Heart left ventricle (tissue), 16 donors: ENCODE measurements around the gene SPATA3. TPM values are rescaled to one million over a fixed set of nuclear protein-coding genes. Genes with fewer than 3 reads are reported as not detected.

ENCODE experiments used
- ATAC-seq, 4 donors: fragments of 200-7000 bp; cut with Tn5 transposase; one replicate each; pipeline ENCODE4 v1.9.1; 2020 to 2022; ENCODE audit warnings: moderate library complexity in 4 of 4, mild to moderate bottlenecking in 3 of 4, moderate number of reproducible peaks in 1 of 4
- DNase-seq, 5 donors: peaks; one replicate each; pipeline ENCODE4 v3.0.0-alpha.2; 2020
- H3K27ac ChIP-seq, 12 donors: fragments of 200-600 bp; sonication (generic) in 4 of 12; one replicate each; pipeline versions ENCODE4 v1.5.0 to v1.8.0; 2016 to 2022; ENCODE audit warnings: mild to moderate bottlenecking in 2 of 12
- H3K27me3 ChIP-seq, 9 donors: fragments of 200-600 bp; sonication (generic) in 2 of 9; one replicate each; pipeline versions ENCODE4 v1.5.1 to v1.8.0; 2016 to 2022; ENCODE audit warnings: mild to moderate bottlenecking in 3 of 9
- H3K36me3 ChIP-seq, 9 donors: fragments of 200-600 bp; sonication (generic) in 2 of 9; one replicate each; pipeline versions ENCODE4 v1.5.0 to v1.8.0; 2018 to 2022; ENCODE audit warnings: mild to moderate bottlenecking in 2 of 9
- H3K4me1 ChIP-seq, 12 donors: fragments of 200-600 bp; sonication (generic) in 4 of 12; one replicate each; pipeline versions ENCODE4 v1.5.0 to v1.8.0; 2016 to 2022; ENCODE audit warnings: mild to moderate bottlenecking in 3 of 12
- H3K4me3 ChIP-seq, 12 donors: fragments of 200-600 bp; sonication (generic) in 4 of 12; one replicate each; pipeline versions ENCODE4 v1.5.0 to v1.8.0; 2017 to 2022; ENCODE audit warnings: mild to moderate bottlenecking in 9 of 12, moderate library complexity in 4 of 12
- H3K9me3 ChIP-seq, 12 donors: fragments of 200-600 bp; sonication (generic) in 4 of 12; one replicate each; pipeline versions ENCODE4 v1.5.0 to v1.8.0; 2016 to 2022; ENCODE audit warnings: mild to moderate bottlenecking in 1 of 12
- POLR2A ChIP-seq, 2 donors: fragments of 450-650 bp; IDR thresholded peaks; one replicate each; pipeline ENCODE4 v1.6.1; 2017; ENCODE audit warnings: antibody characterized with exemption in 2 of 2, mild to moderate bottlenecking in 2 of 2, moderate library complexity in 2 of 2
- WGBS, 4 donors: extraction: QIAGEN DNeasy Blood & Tissue Kit in 2 of 4; methylation state at CpG; one replicate each; pipeline versions ENCODE4 v1.1.5 to v1.1.7; 2013 to 2018; 5-methylcytosine and 5-hydroxymethylcytosine counted together
- intact Hi-C, 10 donors: fragments of 100-400 bp; cut with DNase I; formaldehyde crosslinking; loops; one replicate each; pipeline versions ENCODE4 v1.11.1 to v1.14.2; 2022
- polyA plus RNA-seq, 2 donors: library from polyadenylated mRNA; stranded (reverse); fragments of 200-250 nt; gene quantifications; one replicate each; pipeline ENCODE4 v1.2.3, GENCODE V29; 2013
- total RNA-seq, 9 donors: library from RNA; depleted of rRNA in 2 of 9; stranded (reverse); fragments of >200 nt in 2 of 9; fragmentation: NEBNext Ultra II Directional in 3 of 9; extraction: Animal tissue kit (Norgen Biotek cat#: 25700) in 3 of 9; gene quantifications; one replicate each; pipeline versions ENCODE4 v1.1.0 to v1.2.4, GENCODE V29; 2016 to 2023
- TF ChIP-seq, protein P1 (sequence below), 12 donors: fragments of 200-600 bp; sonication (generic) in 4 of 12; IDR thresholded peaks; one replicate each; pipeline versions ENCODE4 v1.5.0 to v1.8.0; 2018 to 2022; ENCODE audit warnings: antibody characterized with exemption in 12 of 12, mild to moderate bottlenecking in 5 of 12
- donor health status: ischemic (EF 13 %, LVEDD 7.1; RV severe dilation, severe dysfunction).
- donor health status: healthy with polysubstance abuse.
- donor health status: DM: no; HTN: yes; CAD: no.
- donor health status: DM: no; HTN: no; CAD: no.
- donor health status: ischemic (EF 25% LVEDD 6.9; RV normal size, moderate dysfunction).
- donor health status: ischemic (EF 25% LVEDD 5.7; RV mildly dilated, moderate dysfunction).
- donor health status: healthy.
- donor health status: DM: yes; HTN: yes; CAD: no.
- donor health status: ischemic (EF 35%, LVEDD 5.7; RV mildly dilated, moderate dysfunction).
- donor health status: nonischemic (EF 11% LVEDD 7.7; RV severe dilation, severe dysfunction).
- donor health status: DM: yes; HTN: yes; CAD: no.
- donor health status: PGD.
- donor health status: ischemic (EF 29% LVEDD 5.4; RV normal size, mild dysfunction).
- donor health status: nonischemic (EF 23%, LVEDD 6.1; RV moderate dilation, normal function).

Gene SPATA3
- total and polyA plus RNA-seq, 11 donors, result not detected

DNA sequence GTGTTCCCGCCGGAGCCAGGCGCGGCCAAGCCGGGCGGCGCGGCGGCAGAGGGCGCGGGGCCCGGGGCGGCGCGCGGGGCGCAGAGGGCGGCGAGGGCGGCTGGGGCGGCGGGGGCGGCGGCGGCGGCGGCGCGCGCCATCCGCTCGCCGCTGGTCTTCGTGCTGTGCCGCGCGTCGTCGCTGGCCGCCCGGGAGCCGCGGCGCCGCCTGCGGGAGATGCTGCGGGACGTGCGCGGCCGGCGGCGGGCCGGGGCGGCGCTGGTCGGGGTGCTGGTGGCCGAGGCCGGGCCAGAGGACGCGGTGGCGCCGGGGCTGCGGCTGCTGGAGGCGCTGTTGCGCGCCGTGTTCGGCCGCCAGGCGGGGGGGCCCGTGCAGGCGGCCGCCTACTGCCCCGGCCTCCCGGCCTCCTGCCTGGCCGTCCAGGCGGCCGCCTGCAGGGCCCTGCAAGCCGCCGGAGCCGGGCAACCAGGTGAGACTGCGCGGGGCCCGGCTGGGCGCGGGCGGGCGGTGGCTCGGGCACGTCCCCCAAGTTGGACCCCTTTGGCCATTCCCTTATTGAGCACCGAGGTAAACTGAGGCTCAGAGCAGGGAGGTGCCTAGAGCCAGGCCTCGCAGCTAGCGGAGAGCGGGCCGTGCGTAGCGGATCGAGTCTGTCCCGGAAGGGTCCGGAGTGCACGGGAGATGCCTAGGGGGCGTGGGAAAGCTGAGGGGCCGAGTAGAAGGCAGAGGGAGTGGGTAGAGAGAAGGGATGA is 42.0 kb downstream of the SPATA3 start:
- Histone ChIP-seq H3K4me3 (peak overlapping the region in 6 of 12 donors; percentile 12 to 44 (median 25)), H3K9me3 (no peaks in the 10 kb centered on the region), H3K4me1 (peaks cover 0 to 15% (median 0%) of the 10 kb centered on the region in 12 donors), H3K27me3 (peaks cover 8 to 81% (median 48%) of the 10 kb centered on the region in 9 donors), H3K27ac (no peak overlapping the region), H3K36me3 (no peaks in the 10 kb centered on the region)
- ATAC-seq (no peak), DNase-seq (no peak)
- 1 to 6% (median 2%) methylated on average over 23 to 104 of the region's 104 CpGs for WGBS, 4 donors
- intact Hi-C loops, result no loop called here
- TF ChIP-seq POLR2A (IDR thresholded peaks at IDR 0.05), result no peak
- TF ChIP-seq, protein P1, sequence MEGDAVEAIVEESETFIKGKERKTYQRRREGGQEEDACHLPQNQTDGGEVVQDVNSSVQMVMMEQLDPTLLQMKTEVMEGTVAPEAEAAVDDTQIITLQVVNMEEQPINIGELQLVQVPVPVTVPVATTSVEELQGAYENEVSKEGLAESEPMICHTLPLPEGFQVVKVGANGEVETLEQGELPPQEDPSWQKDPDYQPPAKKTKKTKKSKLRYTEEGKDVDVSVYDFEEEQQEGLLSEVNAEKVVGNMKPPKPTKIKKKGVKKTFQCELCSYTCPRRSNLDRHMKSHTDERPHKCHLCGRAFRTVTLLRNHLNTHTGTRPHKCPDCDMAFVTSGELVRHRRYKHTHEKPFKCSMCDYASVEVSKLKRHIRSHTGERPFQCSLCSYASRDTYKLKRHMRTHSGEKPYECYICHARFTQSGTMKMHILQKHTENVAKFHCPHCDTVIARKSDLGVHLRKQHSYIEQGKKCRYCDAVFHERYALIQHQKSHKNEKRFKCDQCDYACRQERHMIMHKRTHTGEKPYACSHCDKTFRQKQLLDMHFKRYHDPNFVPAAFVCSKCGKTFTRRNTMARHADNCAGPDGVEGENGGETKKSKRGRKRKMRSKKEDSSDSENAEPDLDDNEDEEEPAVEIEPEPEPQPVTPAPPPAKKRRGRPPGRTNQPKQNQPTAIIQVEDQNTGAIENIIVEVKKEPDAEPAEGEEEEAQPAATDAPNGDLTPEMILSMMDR (IDR thresholded peaks at IDR 0.05), result no peak

DNA sequence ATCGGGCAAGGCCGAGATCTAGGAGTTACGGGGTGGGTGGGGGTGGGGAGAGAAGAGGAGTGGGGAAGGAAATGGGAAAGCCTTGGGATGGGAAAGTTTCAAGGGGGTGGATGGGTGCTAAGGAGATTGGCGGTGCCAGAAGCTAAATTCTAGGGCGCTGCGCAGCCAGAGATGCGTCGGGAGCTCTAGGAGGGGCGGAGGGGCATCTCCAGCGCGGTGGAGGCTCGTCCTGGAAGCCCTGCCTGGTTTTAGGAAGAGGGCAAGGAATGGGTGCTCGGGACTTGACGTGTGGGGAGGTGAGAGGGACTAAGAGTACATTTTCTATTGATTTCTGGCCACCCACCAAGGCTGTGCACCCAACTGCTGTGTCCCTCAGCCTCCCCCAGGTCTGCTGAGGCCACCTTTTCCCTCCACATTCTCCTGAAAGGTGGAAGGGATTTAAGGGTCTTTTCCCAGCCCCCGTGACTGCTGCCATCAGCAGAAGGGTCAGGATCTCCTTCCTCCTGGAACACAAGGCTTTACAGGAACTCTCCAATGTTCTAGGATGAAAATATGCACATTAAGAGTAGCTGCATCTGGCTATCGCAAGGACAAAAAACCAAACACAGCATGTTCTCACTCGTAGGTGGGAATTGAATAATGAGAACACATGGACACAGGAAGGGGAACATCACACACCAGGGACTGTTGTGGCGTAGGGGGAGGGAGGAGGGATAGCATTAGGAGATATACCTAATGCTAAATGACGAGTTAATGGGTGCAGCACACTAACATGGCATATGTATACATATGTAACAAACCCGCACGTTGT is 42.8 kb downstream of the SPATA3 start:
- DNase-seq (no peak), ATAC-seq (no peak)
- intact Hi-C loops, result no loop called here
- Histone ChIP-seq H3K27ac (no peak overlapping the region), H3K4me3 (peak overlapping the region in 2 of 12 donors; percentile 21 to 44), H3K4me1 (peaks cover 0 to 15% (median 0%) of the 10 kb centered on the region in 12 donors), H3K36me3 (no peaks in the 10 kb centered on the region), H3K9me3 (no peaks in the 10 kb centered on the region), H3K27me3 (peaks cover 8 to 75% (median 48%) of the 10 kb centered on the region in 9 donors)
- 26 to 35% (median 29%) methylated on average over 21 of the region's 21 CpGs for WGBS, 4 donors
- TF ChIP-seq POLR2A (IDR thresholded peaks at IDR 0.05), result no peak
- TF ChIP-seq, protein P1 (IDR thresholded peaks at IDR 0.05), result no peak

DNA sequence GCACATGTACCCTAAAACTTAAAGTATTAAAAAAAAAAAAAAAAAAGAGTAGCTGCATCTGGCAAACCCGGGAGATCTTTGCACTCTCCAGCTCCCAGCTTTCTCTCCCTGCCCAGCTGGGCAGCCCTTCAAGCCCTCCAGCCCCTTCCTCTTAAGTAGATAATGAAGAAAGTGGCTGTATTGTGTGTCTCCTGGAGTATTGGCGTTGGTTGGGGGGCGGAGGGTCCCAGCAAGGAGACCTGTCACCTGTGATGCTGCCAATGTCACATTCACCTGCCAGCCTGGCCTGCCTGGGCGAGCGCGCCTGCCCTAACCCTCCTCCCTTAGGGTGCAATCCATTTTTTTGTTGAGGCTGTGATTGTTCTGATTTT is 43.4 kb downstream of the SPATA3 start:
- Histone ChIP-seq H3K36me3 (no peaks in the 10 kb centered on the region), H3K4me3 (no peak overlapping the region), H3K4me1 (peaks cover 0 to 15% (median 0%) of the 10 kb centered on the region in 12 donors), H3K27me3 (peaks cover 8 to 71% (median 48%) of the 10 kb centered on the region in 9 donors), H3K27ac (no peak overlapping the region), H3K9me3 (no peaks in the 10 kb centered on the region)
- ATAC-seq, result no peak
- no peak for DNase-seq
- WGBS, 4 donors, result 73 to 85% (median 80%) methylated on average over 6 of the region's 6 CpGs
- intact Hi-C loops, result no loop called here
- no peak for TF ChIP-seq POLR2A (IDR thresholded peaks at IDR 0.05)
- TF ChIP-seq, protein P1 (IDR thresholded peaks at IDR 0.05), result no peak

- DNase-seq, result no peak
- Histone ChIP-seq H3K27ac (no peak overlapping the region), H3K36me3 (no peaks in the 10 kb centered on the region), H3K27me3 (peaks cover 8 to 68% (median 48%) of the 10 kb centered on the region in 9 donors), H3K4me1 (peaks cover 0 to 15% (median 0%) of the 10 kb centered on the region in 12 donors), H3K9me3 (no peaks in the 10 kb centered on the region), H3K4me3 (no peak overlapping the region)
- intact Hi-C loops, result no loop called here
- 77 to 83% (median 81%) methylated on average over 8 of the region's 8 CpGs for WGBS, 4 donors
- no peak for ATAC-seq
- no peak for TF ChIP-seq POLR2A (IDR thresholded peaks at IDR 0.05)
- TF ChIP-seq, protein P1 (IDR thresholded peaks at IDR 0.05), result no peak
Observed at GRCh38 chr2:231039821-231040364, 44.0 kb downstream of the SPATA3 start.
